Calu3 (cell line): Measurements from ENCODE around the gene MYOCD. TPM values are rescaled to one million over a fixed set of nuclear protein-coding genes. Genes with fewer than 3 reads are reported as not detected.

Experiments used
- BruUV-seq: library from RNA; stranded (reverse); fragments of 400-500 nt; replicated peaks from 2 replicates; lab custom pipeline; 2021; lab: Mats Ljungman, UMichigan
- CTCF ChIA-PET: fragments of 300-600 bp; sonication (Branson Sonifier 250); formaldehyde crosslinking; loops from one replicate; lab custom pipeline; 2022; ENCODE audit warnings: antibody characterized with exemption; lab: Charles Lee
- DNase-seq: peaks from one replicate; pipeline ENCODE4 v3.0.0; 2022
- H3K27ac Mint-ChIP-seq: one replicate; pipeline ENCODE4 v1.8.0; 2022; ENCODE audit warnings: mixed read lengths; ENCODE audit not compliant: unreplicated experiment
- H3K27me3 Mint-ChIP-seq: one replicate; pipeline ENCODE4 v1.8.0; 2022; ENCODE audit warnings: mixed read lengths; ENCODE audit not compliant: unreplicated experiment
- H3K36me3 Mint-ChIP-seq: one replicate; pipeline ENCODE4 v1.8.0; 2022; ENCODE audit warnings: mild to moderate bottlenecking, moderate library complexity, mixed read lengths; ENCODE audit not compliant: insufficient read depth, unreplicated experiment
- H3K4me1 Mint-ChIP-seq: one replicate; pipeline ENCODE4 v1.8.0; 2022; ENCODE audit warnings: mild to moderate bottlenecking, low read depth, mixed read lengths; ENCODE audit not compliant: unreplicated experiment
- H3K4me3 Mint-ChIP-seq: one replicate; pipeline ENCODE4 v1.8.0; 2022; ENCODE audit warnings: mild to moderate bottlenecking, low read depth, moderate library complexity, mixed read lengths; ENCODE audit not compliant: unreplicated experiment
- H3K9me3 Mint-ChIP-seq: one replicate; pipeline ENCODE4 v1.8.0; 2022; ENCODE audit warnings: low read depth, mixed read lengths; ENCODE audit not compliant: unreplicated experiment
- CTCF ChIP-seq: fragments of 200-600 bp; IDR thresholded peaks from one replicate; pipeline ENCODE4 v1.8.0; 2022; ENCODE audit warnings: antibody characterized with exemption; ENCODE audit not compliant: unreplicated experiment
- intact Hi-C: fragments of 100-400 bp; cut with micrococcal nuclease; formaldehyde crosslinking; loops from one replicate; pipeline ENCODE4 v1.10.0; 2022; ENCODE audit not compliant: unreplicated experiment
- total RNA-seq: library from RNA; stranded (reverse); gene quantifications from 2 replicates; pipeline ENCODE4 v1.2.3, GENCODE V29; 2022

MYOCD gene
- total RNA-seq, 1 experiment from 2014 or later = not detected

DNA sequence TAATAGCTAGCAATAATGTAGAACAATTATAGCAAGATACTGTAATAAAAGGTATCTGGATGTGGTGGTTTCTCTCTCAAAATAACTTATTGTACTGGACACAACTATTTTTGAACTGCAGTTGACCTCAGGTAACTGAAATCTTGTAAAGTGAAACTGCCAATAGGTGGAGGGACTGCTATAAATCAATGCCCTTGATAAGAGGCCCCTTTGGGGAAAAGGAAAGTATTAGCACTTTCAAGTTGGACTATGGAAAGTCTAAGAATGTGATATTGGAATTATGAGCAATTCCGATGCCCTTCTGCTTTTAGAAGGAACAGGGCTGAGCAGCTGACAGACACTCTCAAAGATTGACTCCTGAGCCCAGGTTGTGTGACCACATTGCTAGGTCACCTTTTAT is 79.1 kb downstream of the MYOCD start:
- CTCF ChIA-PET = interaction anchor here (2.0 kb wide), 1 partner anchor 44 kb away, joined by 5 read pairs; the partner anchor contains the start of gene ARHGAP44
- DNase-seq = no peak
- Mint-ChIP-seq H3K27me3 (no peaks in the 10 kb centered on the region), H3K36me3 (no peaks in the 10 kb centered on the region), H3K4me1 (peaks cover 47% of the 10 kb centered on the region), H3K27ac (no peak overlapping the region), H3K4me3 (no peak overlapping the region), H3K9me3 (peaks cover 5% of the 10 kb centered on the region)
- TF ChIP-seq CTCF = no peak
- BruUV-seq = no TSS peak
- intact Hi-C loops = loop anchor here (5.0 to 10.0 kb wide), 2 partner anchors 260 to 562 kb away; no protein-coding TSS in a partner anchor

DNA sequence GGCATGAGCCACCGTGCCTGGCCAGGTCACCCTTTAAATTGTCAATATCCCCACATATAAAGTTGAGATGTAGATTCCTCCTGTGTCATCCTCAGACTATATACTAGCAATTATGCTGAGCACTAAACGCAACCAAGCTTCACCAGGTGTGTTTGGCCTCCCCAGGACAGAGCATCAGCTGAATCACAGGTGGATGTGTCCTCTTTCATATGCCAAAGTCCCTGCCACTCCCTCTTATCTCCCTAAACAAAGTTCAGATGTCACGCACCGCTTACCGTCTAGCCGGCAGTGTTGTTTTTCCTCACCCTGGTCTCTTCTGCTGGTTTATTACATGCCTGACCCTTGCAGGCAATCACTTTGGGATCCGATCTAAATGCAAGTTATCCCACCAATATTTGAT is 79.8 kb downstream of the MYOCD start:
- intact Hi-C loops = loop anchor here (10.0 kb wide), 1 partner anchor 259 kb away; no protein-coding TSS in a partner anchor
- Mint-ChIP-seq H3K4me3 (peak overlapping the region; percentile 29), H3K36me3 (no peaks in the 10 kb centered on the region), H3K27me3 (no peaks in the 10 kb centered on the region), H3K27ac (peak overlapping the region; percentile 28), H3K4me1 (peaks cover 47% of the 10 kb centered on the region), H3K9me3 (peaks cover 5% of the 10 kb centered on the region)
- CTCF ChIA-PET = interaction anchor here (2.0 kb wide), 1 partner anchor 44 kb away, joined by 5 read pairs; the partner anchor contains the start of gene ARHGAP44
- TF ChIP-seq CTCF = no peak
- no TSS peak for BruUV-seq
- no peak for DNase-seq

GRCh38 chr17:12756786-12757185 is 91.1 kb downstream of the MYOCD start:
- no TSS peak for BruUV-seq
- no peak for DNase-seq
- TF ChIP-seq CTCF = no peak
- Mint-ChIP-seq H3K9me3 (no peaks in the 10 kb centered on the region), H3K27ac (no peak overlapping the region), H3K4me1 (no peaks in the 10 kb centered on the region), H3K27me3 (peaks cover 22% of the 10 kb centered on the region), H3K4me3 (no peak overlapping the region), H3K36me3 (no peaks in the 10 kb centered on the region)
- CTCF ChIA-PET = no interaction called here
- intact Hi-C loops = no loop called here

- Mint-ChIP-seq H3K4me3 (no peak overlapping the region), H3K4me1 (no peaks in the 10 kb centered on the region), H3K36me3 (no peaks in the 10 kb centered on the region), H3K27ac (no peak overlapping the region), H3K27me3 (peaks cover 34% of the 10 kb centered on the region), H3K9me3 (peaks cover 3% of the 10 kb centered on the region)
- BruUV-seq = no TSS peak
- CTCF ChIA-PET = no interaction called here
- no peak for DNase-seq
- intact Hi-C loops = no loop called here
- TF ChIP-seq CTCF = no peak
Observed at GRCh38 chr17:12759090-12759489, 93.4 kb downstream of the MYOCD start.
